Kidney glomerular epithelial cell (primary cell): ENCODE measurements around the gene CCDC73.
A peak's percentile ranks its signal among the peaks of the same experiment; 100 is the strongest.

ENCODE experiments used
- DNase-seq: peaks from one replicate; lab custom pipeline; 2025; lab: John Stamatoyannopoulos, UW

The CCDC73 gene

GRCh38 chr11:32586576-32587190, 207.8 kb downstream of the CCDC73 start:
- peak; percentile 54 for DNase-seq

GRCh38 chr11:32584921-32585320, 209.5 kb downstream of the CCDC73 start:
- DNase-seq, result peak; percentile 41

- DNase-seq, result peak; percentile 88
Observed at GRCh38 chr11:32583459-32584271, 210.8 kb downstream of the CCDC73 start, which contains the start of gene EIF3M. Gene EIF3M, plus strand, starts transcription at chr11:32583831. Its CDS starts 57 bp downstream, at chr11:32583888.

- peak; percentile 40 for DNase-seq
Observed at GRCh38 chr11:32581556-32581955, 212.9 kb downstream of the CCDC73 start.

GRCh38 chr11:32580967-32581366, 213.5 kb downstream of the CCDC73 start:
- no peak for DNase-seq

- DNase-seq, result no peak
Observed at GRCh38 chr11:32576456-32576855, 218.0 kb downstream of the CCDC73 start.

- DNase-seq, result no peak
Observed at GRCh38 chr11:32575070-32575469, 219.4 kb downstream of the CCDC73 start.

- DNase-seq, result no peak
Observed at GRCh38 chr11:32574421-32574820, 220.0 kb downstream of the CCDC73 start.

- no peak for DNase-seq
Observed at GRCh38 chr11:32573228-32573627, 221.2 kb downstream of the CCDC73 start.

GRCh38 chr11:32571039-32571438, 223.4 kb downstream of the CCDC73 start:
- no peak for DNase-seq

- DNase-seq, result no peak
Observed at GRCh38 chr11:32569313-32569881, 225.1 kb downstream of the CCDC73 start.

- DNase-seq, result no peak
Observed at GRCh38 chr11:32567154-32567553, 227.3 kb downstream of the CCDC73 start.

GRCh38 chr11:32566517-32566916, 227.9 kb downstream of the CCDC73 start:
- no peak for DNase-seq

- peak; percentile 82 for DNase-seq
Observed at GRCh38 chr11:32563600-32563959, 230.9 kb downstream of the CCDC73 start.

- peak; percentile 97 for DNase-seq
Observed at GRCh38 chr11:32562839-32563599, 231.4 kb downstream of the CCDC73 start.

GRCh38 chr11:32561835-32562234, 232.6 kb downstream of the CCDC73 start:
- no peak for DNase-seq

GRCh38 chr11:32555895-32556294, 238.6 kb downstream of the CCDC73 start:
- no peak for DNase-seq

GRCh38 chr11:32555091-32555490, 239.4 kb downstream of the CCDC73 start:
- DNase-seq, result no peak
